HG03280 (cell line): ENCODE measurements around the gene ZNF467.

Experiments used
- ATAC-seq: cut with Tn5 transposase; IDR thresholded peaks from one replicate; pipeline ENCODE4 v1.9.1; 2021; ENCODE audit warnings: mild to moderate bottlenecking, moderate library complexity; ENCODE audit not compliant: unreplicated experiment

Gene ZNF467

DNA sequence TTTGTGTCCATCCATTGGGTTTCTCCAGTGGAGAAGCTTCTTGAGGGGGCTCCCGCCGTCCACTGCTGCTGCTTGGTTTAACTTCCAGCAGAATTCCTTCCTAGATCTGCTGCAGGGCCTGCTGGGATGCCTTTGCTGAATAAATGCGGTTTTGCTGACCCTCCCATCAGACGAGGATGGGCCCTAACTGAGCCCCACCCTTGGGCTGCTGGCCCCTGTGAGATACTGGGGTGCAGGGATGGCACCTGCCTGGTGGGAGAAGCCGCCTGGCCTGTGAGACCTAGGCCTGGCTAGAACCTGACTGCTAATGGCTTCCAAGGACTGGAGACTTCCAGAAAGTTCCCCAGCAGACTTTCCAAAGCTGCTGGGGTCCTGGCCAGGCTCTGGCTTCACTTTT, 43.8 kb downstream of the ZNF467 start:
- ATAC-seq: no peak

DNA sequence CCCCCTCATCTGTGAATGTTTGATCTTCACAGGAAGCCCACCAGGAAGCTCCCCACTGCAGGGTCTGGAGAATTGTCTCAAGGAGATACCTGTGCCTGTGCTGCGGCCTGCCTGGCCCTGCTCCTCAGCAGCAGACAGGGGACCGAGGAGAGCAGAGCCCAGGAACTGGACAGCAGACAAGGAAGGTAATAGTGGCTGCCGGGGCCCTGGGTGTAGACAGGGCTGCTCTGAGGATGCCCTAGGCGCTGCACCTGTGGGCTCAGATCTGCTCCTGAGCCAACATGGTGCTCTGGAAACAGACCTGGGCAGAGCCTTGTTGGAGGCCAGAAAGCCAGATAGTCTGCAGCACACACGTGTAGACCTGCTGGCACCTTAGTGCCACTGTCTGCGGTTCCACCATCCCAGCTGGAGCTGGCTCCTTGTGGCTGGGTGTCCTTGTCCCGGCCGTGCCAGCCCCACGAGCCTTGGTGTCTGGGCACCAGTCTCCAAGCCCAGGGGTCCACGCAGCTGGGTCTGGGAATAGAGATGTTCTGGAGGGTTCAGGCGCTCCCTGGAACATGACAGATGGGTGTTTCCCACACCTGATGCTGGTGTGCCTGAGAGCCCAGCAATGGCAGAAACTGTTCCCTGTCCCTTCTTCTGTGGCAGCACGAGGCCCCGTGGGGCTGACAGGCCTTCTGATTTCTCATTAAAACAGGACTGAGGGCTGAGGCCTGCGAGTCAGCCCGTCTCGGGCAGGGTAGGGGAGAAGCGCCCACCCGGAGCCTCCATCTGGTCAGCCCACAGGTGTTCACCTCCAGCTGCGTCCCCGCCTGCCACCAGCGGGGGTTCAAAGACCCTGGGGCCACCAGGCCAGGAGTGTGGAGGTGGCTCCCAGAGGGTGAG, 44.7 kb downstream of the ZNF467 start:
- ATAC-seq: no peak

DNA sequence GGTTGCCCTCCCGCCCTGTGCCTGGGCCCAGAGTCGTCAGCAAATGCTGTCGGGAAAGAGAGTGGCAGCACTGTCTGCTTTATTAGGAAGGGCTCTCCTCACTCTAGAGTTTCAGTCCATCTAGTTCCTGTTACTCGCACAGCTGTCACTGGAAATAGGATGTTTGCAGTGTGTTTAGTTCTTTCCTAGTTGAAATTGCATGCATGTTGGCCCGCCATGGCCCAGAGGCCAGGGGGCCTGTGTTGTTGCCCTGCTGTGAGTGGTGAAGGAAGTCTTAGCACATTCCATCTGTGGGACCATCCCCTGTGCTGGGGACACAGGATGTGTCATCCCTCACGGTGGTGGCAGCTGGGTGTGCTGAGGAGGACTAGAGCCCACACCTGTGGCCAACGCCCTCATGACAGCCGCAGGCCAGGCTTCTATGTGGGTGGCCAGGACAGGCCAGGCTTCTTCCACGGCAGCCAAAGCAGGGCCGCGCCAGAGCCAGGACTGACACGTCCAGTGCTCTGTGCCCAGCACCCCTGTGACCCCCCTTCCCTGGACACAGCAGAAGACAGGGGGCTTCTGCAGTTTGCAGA, 45.4 kb downstream of the ZNF467 start:
- ATAC-seq: no peak

DNA sequence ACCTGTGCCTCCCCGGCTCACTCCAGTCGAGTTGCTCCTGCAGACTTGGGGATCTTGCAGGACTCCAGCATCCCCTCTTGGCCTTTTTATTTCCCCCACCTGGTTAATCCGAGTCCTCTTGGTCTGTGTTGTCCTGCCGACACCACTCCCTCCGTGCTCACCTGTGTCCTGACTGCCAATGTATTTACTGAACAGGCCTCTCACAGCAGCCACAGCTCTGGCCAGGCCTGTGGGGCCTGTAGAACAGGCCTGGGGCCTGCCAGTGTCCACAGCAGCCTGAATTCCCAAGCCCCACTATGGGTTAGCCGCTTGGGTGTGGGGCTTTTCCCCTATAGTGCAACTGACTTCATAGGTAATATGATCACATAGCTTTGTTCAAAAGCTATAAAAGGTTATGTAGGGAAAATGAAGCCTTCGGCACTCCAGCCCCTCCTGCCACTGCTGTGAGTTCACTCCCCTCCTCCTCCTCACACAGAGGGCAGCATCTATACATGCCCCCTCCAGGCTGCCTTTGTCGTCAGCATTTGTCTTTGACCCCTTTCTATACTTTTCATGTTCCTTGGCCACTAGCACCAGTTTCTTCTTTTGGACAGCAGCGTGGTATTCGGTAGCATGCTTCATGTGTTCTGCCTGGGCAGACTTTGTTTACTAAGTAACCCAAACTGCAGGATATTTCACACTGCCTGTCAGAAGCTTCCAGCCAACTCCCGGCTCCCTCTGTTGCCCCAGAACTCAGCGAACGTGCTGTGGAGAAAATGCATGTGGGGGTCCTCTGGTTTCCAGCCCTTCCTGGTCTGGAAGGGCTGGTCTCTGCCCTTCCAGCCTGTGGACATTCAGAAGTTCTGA, 46.1 kb downstream of the ZNF467 start:
- ATAC-seq: no peak

DNA sequence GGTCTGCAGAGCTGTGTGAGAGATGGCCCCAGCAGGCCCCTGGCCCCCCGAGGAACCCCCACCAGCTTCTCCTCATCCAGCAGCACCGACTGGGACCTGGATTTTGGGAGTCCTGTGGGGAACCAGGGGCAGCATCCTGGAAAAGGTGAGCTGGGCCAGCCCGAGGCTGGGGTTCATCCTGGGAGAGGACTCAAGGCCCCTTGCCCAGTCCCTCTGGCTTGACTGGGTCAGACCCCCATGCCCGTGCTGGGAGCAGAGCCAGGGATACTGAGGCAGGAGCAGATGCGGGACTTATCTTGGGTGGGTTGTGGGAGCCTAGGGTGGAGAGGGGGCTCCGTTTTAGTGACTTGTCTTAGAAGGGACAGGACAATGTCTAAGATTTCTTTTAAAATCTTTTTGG, 47.5 kb downstream of the ZNF467 start:
- ATAC-seq: no peak

DNA sequence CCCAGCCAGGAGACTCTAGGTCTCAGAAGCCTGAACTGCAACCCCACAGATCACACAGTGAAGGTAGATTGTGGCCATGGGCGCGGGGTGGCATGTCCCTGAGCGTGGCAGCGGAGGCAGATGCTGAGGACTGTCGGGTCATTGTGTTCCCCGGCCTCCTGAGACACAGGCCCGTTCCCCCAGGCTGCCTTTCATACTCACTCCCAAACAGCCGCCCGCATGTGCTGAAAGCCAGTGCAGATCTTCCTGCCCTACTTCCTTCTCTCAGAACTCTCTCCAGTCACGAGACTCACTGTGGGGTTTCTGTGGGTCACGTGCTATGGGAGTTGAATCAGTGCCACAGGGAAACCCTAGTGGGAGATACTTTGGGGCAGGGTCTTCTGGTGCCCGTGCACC, 48.0 kb downstream of the ZNF467 start:
- ATAC-seq: no peak

DNA sequence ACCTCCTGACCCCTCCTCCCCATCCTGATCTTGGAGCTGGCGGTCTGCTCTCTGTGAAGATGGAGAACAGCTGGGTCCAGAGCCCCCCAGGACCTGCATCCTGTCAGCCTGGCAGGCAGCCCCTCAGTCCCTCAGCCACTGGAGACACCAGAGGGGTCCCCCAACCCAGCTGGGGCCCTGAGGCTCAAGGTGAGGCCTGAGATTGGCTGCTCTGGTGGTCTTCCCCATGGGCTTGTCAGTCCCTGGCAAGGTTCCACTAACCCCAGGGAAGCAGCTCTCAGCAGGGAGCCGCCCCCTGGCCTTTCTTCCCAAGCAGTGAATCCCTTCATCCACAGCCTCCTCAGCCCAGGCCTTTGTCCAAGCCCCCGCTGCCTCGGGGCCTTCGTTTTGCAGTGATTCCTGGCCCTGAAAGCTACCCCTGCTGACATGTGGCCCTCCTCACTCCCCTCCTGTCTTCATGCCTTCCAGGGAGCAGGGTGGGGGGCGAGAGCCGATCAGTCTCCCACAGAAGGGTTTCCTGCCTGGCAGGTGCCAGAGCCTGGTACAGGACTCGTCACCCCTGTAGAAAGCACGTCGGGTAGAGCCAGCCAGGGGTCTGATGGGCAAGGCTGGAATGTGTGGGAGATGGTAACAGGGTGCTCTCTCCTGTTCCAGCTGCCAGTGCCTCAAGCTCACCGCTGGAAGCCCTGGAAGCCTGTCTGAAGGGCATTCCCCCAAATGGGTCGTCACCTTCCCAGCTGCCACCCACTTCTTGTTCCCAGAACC, 48.5 kb downstream of the ZNF467 start:
- ATAC-seq: no peak

DNA sequence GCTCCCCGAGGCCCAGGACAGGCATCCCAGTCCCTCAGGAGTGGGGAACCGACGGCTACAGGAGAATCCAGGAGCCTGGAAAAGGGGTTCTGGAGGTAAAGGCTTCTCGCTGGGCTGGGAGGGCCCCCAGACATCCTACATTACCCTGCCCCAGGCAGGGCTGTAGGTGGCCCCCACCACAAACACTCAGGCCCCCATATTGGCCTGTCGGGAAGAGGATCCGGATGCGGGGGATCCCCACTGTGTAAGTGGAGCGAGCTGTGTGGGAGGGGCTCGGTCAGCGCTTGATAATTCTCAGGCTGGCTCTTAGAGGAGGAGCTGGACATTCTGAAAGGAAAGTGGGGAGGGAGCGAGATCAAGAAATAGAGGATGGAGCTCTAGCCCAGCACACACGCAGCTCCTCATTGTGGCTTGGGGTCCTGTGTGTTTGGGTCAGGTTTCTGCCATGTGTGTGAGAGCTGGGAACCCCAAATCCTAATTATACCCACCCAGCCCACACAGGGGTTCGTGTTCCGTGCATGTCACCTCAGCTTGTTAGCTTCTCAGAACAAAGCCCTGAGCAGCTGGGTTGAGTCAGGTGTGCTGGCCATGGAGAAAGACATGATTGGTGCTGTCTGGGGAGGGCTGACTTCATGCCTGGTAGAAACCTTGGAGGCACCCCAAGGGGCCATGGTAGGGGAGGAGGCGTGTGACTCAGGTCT, 49.4 kb downstream of the ZNF467 start:
- no peak for ATAC-seq

DNA sequence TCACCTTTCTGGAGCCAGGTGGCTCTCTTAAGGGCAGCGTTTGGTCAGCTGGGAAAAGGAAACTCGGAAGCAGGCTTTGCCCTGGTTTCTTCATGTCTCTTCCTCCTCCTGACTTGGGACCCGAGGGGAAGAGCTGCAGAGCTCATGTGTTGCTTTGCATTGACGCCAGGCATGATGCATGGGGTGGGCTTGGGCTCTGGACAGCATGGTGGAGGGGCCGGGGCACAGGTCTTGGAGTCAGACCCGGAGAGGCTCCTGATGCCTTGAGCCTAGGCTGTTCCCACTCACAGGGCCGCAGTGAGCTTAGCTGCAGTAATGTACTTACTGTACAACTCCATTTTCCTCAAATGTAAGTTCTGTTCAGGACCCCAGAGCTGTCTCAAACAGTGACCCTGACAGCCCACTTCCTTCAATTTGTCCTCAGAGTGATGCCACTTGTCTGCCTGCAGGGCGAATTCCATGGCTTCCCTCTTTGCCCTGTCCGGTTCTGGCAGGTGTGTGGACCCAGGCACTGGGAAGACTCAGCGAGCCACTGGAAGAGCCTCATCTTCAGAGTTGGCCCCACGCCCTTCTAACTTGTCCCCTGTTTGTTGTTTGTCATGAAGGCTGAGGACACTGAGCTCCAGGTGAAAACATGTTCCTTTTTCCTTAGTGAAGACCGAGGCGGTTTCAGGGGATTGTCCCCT, 50.2 kb downstream of the ZNF467 start:
- ATAC-seq: no peak

DNA sequence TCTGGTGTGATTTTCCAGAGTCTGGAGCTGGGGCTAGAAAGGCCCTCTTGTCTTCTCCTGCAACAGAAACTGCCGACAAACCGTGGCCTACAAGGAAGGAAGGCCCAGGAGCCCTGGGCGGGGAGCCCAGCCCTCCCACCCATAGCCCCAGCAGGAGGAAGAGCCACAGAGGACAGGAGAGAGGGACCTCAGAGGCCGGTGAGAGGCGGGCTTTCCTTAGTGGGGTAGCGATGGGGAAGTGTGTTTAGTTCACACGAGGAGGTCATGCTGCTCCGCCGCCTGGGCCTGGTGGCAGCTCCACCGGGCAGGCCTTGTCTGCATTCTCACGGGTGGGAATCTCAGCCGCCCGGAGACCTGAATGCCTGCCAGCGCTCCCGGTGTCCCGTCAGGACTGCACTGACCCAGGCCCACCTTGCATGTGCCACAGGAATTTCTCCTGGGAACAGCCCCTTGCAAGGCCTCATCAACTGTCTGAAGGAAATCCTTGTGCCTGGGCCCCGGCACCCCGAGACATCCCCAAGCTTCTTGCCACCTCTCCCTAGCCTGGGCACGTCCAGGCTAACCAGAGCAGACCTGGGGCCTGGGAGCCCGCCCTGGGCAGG, 50.9 kb downstream of the ZNF467 start:
- ATAC-seq: no peak

DNA sequence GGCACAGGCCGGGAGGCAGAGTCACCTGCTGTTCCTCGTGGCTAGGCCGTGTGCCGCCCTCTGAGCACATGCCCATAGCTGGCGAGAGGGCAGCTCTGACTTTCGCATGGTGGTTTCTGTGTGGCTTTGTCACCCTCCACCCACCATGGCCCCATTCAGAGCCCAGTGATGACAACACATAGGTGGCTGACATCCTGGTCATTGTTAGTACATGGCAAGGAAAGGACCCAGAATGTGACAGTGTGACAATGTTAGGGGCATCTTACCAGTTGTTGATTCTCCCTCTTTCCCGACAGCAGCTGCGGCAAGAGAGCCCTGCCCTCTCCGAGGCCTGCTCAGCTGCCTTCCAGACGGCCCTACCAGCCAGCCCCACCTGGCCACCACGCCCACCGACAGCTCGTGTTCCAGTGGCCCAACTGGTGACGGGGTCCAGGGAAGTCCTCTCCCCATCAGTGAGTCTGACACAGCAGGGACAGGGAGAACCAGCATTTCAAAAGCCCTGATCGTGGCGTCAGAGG, 52.2 kb downstream of the ZNF467 start:
- no peak for ATAC-seq

DNA sequence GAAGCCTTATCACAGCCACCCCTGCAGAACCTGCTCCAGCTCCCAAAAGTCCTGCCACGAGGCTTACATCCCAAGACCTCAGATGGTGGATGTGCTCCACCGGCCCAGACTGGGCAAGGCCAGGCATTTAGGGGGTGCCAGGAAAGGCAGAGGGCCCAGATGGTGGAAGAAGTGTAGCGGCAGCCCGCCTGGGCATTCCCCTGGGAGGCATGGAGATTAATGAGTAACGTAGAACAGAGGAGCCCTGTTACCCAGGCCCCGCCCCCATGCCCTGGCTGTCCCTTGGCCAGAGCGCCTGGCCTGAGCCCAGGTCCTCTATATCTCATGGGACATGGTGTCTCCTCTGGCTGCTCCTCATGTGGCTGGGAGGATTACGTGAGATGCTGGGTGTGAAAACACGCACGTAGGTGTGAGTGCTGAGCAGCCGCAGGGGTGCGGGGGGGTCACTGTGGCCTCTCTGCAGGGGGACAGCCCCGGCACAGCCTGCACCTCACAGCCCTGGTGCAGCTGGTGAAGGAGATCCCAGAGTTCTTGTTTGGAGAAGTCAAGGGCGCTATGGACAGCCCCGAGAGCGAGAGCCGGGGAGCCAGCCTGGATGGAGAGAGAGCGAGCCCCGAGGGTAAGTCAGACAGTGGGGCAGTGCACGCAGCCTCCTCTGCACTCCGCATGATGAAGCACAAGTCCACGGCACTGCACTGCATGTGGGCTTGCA, 52.9 kb downstream of the ZNF467 start:
- ATAC-seq: no peak

DNA sequence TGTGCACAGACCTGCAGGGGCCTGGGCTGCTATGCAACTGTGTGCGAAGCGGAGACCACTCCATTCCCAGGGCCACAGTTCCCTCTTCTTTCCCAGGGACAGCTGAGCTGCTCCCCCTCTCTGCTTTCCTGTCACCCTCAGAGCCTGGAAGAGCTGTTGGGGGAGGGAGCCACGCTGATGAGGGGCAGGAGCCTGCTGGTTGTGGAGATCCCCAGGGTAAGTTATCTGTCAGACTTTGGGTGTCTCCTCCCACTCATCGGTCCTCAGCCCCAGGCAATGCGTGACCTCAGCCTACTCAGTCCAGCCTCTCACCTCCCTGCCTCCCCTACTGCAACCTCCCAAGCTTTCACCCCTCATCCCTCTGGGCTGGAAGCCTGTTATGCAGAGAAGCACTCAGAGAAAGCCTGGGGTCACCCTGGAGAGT, 53.5 kb downstream of the ZNF467 start:
- ATAC-seq: no peak

DNA sequence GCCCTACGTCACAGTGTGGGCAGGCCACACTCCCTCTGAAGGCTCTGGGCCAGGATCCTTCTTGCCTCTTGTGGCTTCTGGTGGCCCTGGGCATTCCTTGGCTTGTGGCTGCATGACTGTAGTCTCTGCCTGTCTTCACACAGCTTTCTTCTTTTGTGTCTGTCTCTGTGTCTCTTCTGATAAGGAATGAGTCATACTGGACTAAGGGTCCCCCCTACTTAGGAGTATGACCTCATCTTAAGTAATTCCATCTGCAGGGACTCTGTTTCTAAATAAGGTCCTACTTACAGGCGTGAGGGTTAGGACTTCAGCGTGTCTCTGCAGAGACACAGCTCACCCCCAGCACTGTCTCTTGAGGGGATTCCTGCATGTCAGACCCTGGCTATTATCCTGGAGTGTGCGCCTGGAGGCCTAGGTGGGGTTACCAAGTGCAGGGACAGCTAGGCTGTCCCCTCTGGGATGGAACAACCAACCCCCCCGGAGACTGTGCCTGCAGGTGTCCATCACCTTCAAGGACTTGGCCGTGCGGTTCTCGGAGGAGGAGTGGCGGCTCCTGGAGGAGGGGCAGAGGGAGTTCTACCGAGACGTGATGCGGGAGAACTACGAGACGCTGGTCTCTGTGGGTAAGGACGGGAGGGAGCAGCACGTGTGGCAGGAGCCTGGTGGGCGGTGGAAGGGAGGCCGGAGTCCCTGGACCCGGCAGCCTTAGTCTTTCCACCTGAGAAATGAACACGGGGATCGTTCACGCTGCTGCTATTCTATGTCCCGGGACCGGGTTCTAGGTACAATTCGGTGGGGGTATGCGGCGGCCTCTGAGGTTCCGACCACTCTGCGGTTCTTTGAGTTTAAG, 54.1 kb downstream of the ZNF467 start:
- no peak for ATAC-seq

DNA sequence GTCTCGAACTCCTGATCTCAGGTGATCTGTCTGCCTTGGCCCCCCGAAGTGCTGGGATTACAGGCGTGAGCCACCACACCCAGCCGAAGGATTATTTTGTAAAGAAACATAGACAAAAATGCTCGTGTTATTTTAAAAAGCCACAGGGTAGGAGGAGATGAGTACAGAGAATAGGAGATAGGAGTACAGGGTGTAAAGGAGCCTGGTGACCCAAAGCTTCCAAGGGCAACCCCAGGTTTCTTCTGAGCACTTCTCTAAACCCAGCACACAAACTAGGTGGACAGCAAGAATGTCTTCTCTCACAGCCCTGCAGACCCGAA, 54.7 kb downstream of the ZNF467 start:
- ATAC-seq: no peak

DNA sequence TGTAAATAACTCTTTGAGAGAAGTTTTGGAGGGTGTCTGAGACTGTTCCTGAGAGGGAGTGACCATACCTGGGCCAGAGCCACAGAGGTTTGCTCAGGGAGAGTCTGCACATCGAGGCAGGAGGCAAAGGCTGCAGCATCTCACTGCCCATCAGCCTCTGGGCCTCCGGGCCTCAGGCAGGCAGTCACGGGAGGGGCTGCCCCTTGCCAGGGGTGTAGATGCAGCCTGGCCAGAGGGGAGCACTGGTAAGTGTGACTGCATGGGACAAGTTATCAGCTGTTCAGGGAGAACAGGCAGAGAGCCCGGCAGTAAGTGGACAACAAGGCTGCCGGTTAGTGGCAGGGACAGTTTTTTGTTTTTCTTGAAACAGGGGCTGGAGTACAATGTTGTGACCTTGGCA, 55.9 kb downstream of the ZNF467 start:
- no peak for ATAC-seq

DNA sequence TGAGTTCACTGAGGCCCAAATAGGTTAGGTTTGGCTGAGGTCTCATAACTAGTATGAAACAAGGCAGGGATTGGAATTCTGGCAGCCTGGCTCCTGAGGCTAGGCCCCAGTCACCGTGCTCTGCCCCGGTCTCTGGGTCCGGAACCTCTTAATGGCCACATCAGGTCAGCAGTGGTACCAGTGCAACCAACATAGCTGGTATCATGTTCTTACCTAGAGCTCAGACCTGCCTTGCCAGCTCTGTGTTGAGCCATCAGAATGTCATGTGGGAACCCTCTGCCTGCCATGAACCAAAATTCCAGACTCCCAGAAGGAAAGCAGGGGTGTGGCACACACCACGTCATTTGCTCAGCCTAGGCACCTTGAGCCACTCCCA, 56.5 kb downstream of the ZNF467 start:
- no peak for ATAC-seq
